Natural killer cell treated with Interleukin-12 subunit alpha and Interleukin-12 subunit beta and Interleukin-15 and Interleukin-18, amount 100 ng/mL, for 72 hours (primary cell): ENCODE results near the gene IL1R2. TPM values are rescaled to one million over a fixed set of nuclear protein-coding genes. Genes with fewer than 3 reads are reported as not detected.

ENCODE experiments used
- ATAC-seq, 2 donors: fragments of 150-1000 bp; cut with Tn5 transposase in 1 of 2; sonication (Bioruptor Pico), chemical (Tn5 transposase) in 1 of 2; 2 replicates each; pipeline ENCODE4 v1.10.0; 2021
- DNase-seq: peaks from one replicate; pipeline ENCODE4 v3.0.0; 2022; ENCODE audit warnings: low spot score
- H3K27ac Mint-ChIP-seq, 2 donors: 1 replicate in 1 of 2; 2 replicates in 1 of 2; pipeline ENCODE4 v1.8.0; 2022; ENCODE audit warnings: mixed read lengths in 2 of 2, mild to moderate bottlenecking in 1 of 2, moderate library complexity in 1 of 2
- H3K27me3 Mint-ChIP-seq, 2 donors: 1 replicate in 1 of 2; 2 replicates in 1 of 2; pipeline ENCODE4 v1.8.0; 2022; ENCODE audit warnings: mixed read lengths in 2 of 2
- H3K36me3 Mint-ChIP-seq: one replicate; pipeline ENCODE4 v1.8.0; 2022; ENCODE audit warnings: mixed read lengths
- H3K4me1 Mint-ChIP-seq, 2 donors: 1 replicate in 1 of 2; 2 replicates in 1 of 2; pipeline ENCODE4 v1.8.0; 2022; ENCODE audit warnings: low read depth in 2 of 2, mixed read lengths in 2 of 2, mild to moderate bottlenecking in 1 of 2
- H3K4me3 Mint-ChIP-seq: one replicate; pipeline ENCODE4 v1.8.0; 2022; ENCODE audit warnings: mixed read lengths
- H3K9me3 Mint-ChIP-seq: 2 replicates; pipeline ENCODE4 v1.8.0; 2022; ENCODE audit warnings: mixed read lengths
- total RNA-seq, 2 donors: library from RNA; stranded (reverse); gene quantifications; one replicate each; pipeline ENCODE4 v1.2.3, GENCODE V29; 2022

Gene IL1R2
- total RNA-seq, 2 donors from 2014 or later, result not detected

- DNase-seq (no peak), ATAC-seq (no peak)
- H3K9me3 Mint-ChIP-seq, result no peaks in the 10 kb centered on the region
- H3K4me3 Mint-ChIP-seq, result no peak overlapping the region
- H3K4me1 Mint-ChIP-seq, result peaks cover 25 to 32% of the 10 kb centered on the region in 2 donors
- no peak overlapping the region for H3K27ac Mint-ChIP-seq
- H3K27me3 Mint-ChIP-seq, result peaks cover 49 to 54% of the 10 kb centered on the region in 2 donors
- H3K36me3 Mint-ChIP-seq, result no peaks in the 10 kb centered on the region
Measured at GRCh38 chr2:102037681-102038080, 45.9 kb downstream of the IL1R2 start.

- H3K27me3 Mint-ChIP-seq, result peaks cover 41 to 68% of the 10 kb centered on the region in 2 donors
- no peak overlapping the region for H3K4me3 Mint-ChIP-seq
- H3K9me3 Mint-ChIP-seq, result no peaks in the 10 kb centered on the region
- H3K27ac Mint-ChIP-seq, result peak overlapping the region in 1 of 2 donors; percentile 5
- H3K4me1 Mint-ChIP-seq, result peaks cover 21 to 22% of the 10 kb centered on the region in 2 donors
- ATAC-seq (no peak), DNase-seq (no peak)
- no peaks in the 10 kb centered on the region for H3K36me3 Mint-ChIP-seq
Measured at GRCh38 chr2:102040229-102040628, 48.5 kb downstream of the IL1R2 start.

GRCh38 chr2:102041351-102041750, 49.6 kb downstream of the IL1R2 start:
- Mint-ChIP-seq H3K27ac (no peak overlapping the region), H3K27me3 (peaks cover 48 to 77% of the 10 kb centered on the region in 2 donors), H3K9me3 (no peaks in the 10 kb centered on the region), H3K4me3 (no peak overlapping the region), H3K36me3 (no peaks in the 10 kb centered on the region), H3K4me1 (peaks cover 22 to 24% of the 10 kb centered on the region in 2 donors)
- no peak for DNase-seq
- ATAC-seq, result peak in 1 of 2 donors; percentile 38

GRCh38 chr2:102042196-102043081, 50.7 kb downstream of the IL1R2 start:
- Mint-ChIP-seq H3K36me3 (no peaks in the 10 kb centered on the region), H3K4me1 (peaks cover 22 to 24% of the 10 kb centered on the region in 2 donors), H3K27me3 (peaks cover 51 to 79% of the 10 kb centered on the region in 2 donors), H3K9me3 (no peaks in the 10 kb centered on the region), H3K4me3 (peak overlapping the region; percentile 43), H3K27ac (peak overlapping the region in 1 of 2 donors; percentile 10)
- DNase-seq, result no peak
- peak; percentile 72 to 81 for ATAC-seq

- Mint-ChIP-seq H3K27ac (no peak overlapping the region), H3K4me1 (peaks cover 22 to 24% of the 10 kb centered on the region in 2 donors), H3K4me3 (no peak overlapping the region), H3K27me3 (peaks cover 54 to 86% of the 10 kb centered on the region in 2 donors), H3K36me3 (no peaks in the 10 kb centered on the region), H3K9me3 (no peaks in the 10 kb centered on the region)
- no peak for ATAC-seq
- DNase-seq, result no peak
Measured at GRCh38 chr2:102043560-102043959, 51.8 kb downstream of the IL1R2 start.

GRCh38 chr2:102044235-102044896, 52.6 kb downstream of the IL1R2 start:
- Mint-ChIP-seq H3K36me3 (no peaks in the 10 kb centered on the region), H3K27me3 (peaks cover 48 to 78% of the 10 kb centered on the region in 2 donors), H3K9me3 (no peaks in the 10 kb centered on the region)

GRCh38 chr2:102044967-102045489, 53.3 kb downstream of the IL1R2 start:
- DNase-seq, result no peak
- no peaks in the 10 kb centered on the region for H3K9me3 Mint-ChIP-seq
- peaks cover 22 to 24% of the 10 kb centered on the region in 2 donors for H3K4me1 Mint-ChIP-seq
- H3K27me3 Mint-ChIP-seq, result peaks cover 48 to 71% of the 10 kb centered on the region in 2 donors
- H3K4me3 Mint-ChIP-seq, result no peak overlapping the region
- ATAC-seq, result no peak
- no peak overlapping the region for H3K27ac Mint-ChIP-seq
- no peaks in the 10 kb centered on the region for H3K36me3 Mint-ChIP-seq

More at GRCh38 chr2:102044235-102044896, 52.6 kb downstream of the IL1R2 start:
- ATAC-seq (no peak), DNase-seq (no peak)
- H3K27ac Mint-ChIP-seq, result no peak overlapping the region
- peaks cover 22 to 24% of the 10 kb centered on the region in 2 donors for H3K4me1 Mint-ChIP-seq
- no peak overlapping the region for H3K4me3 Mint-ChIP-seq

- no peak overlapping the region for H3K4me3 Mint-ChIP-seq
Measured at GRCh38 chr2:102045697-102046096, 53.9 kb downstream of the IL1R2 start.

GRCh38 chr2:102046135-102046986, 54.6 kb downstream of the IL1R2 start:
- H3K27me3 Mint-ChIP-seq, result peaks cover 38 to 62% of the 10 kb centered on the region in 2 donors
- H3K4me3 Mint-ChIP-seq, result no peak overlapping the region
- no peak overlapping the region for H3K27ac Mint-ChIP-seq
- no peaks in the 10 kb centered on the region for H3K36me3 Mint-ChIP-seq
- ATAC-seq, result no peak
- peaks cover 22 to 24% of the 10 kb centered on the region in 2 donors for H3K4me1 Mint-ChIP-seq
- H3K9me3 Mint-ChIP-seq, result no peaks in the 10 kb centered on the region
- DNase-seq, result no peak

More at GRCh38 chr2:102045697-102046096, 53.9 kb downstream of the IL1R2 start:
- Mint-ChIP-seq H3K27ac (no peak overlapping the region), H3K36me3 (no peaks in the 10 kb centered on the region), H3K9me3 (no peaks in the 10 kb centered on the region), H3K27me3 (peaks cover 42 to 64% of the 10 kb centered on the region in 2 donors), H3K4me1 (peaks cover 22 to 24% of the 10 kb centered on the region in 2 donors)
- no peak for DNase-seq
- no peak for ATAC-seq

- Mint-ChIP-seq H3K27ac (no peak overlapping the region), H3K9me3 (no peaks in the 10 kb centered on the region), H3K36me3 (no peaks in the 10 kb centered on the region), H3K4me1 (peaks cover 7 to 12% of the 10 kb centered on the region in 2 donors), H3K27me3 (peaks cover 39 to 49% of the 10 kb centered on the region in 2 donors), H3K4me3 (no peak overlapping the region)
- no peak for DNase-seq
- ATAC-seq, result no peak
Measured at GRCh38 chr2:102048465-102048864, 56.7 kb downstream of the IL1R2 start.

- H3K36me3 Mint-ChIP-seq, result no peaks in the 10 kb centered on the region
- no peak overlapping the region for H3K4me3 Mint-ChIP-seq
- DNase-seq, result no peak
- H3K27me3 Mint-ChIP-seq, result peaks cover 33 to 34% of the 10 kb centered on the region in 2 donors
- H3K27ac Mint-ChIP-seq, result peak overlapping the region in 1 of 2 donors; percentile 33
- no peaks in the 10 kb centered on the region for H3K9me3 Mint-ChIP-seq
- H3K4me1 Mint-ChIP-seq, result peaks cover 0 to 6% of the 10 kb centered on the region in 2 donors
- no peak for ATAC-seq
Measured at GRCh38 chr2:102049756-102050443, 58.1 kb downstream of the IL1R2 start.

- H3K27ac Mint-ChIP-seq, result no peak overlapping the region
- no peaks in the 10 kb centered on the region for H3K9me3 Mint-ChIP-seq
- H3K4me1 Mint-ChIP-seq, result peaks cover 0 to 5% of the 10 kb centered on the region in 2 donors
- no peak for DNase-seq
- peaks cover 26 to 30% of the 10 kb centered on the region in 2 donors for H3K27me3 Mint-ChIP-seq
- no peak overlapping the region for H3K4me3 Mint-ChIP-seq
- no peaks in the 10 kb centered on the region for H3K36me3 Mint-ChIP-seq
- ATAC-seq, result no peak
Measured at GRCh38 chr2:102050854-102051391, 59.2 kb downstream of the IL1R2 start.
